Activated T-cell treated with anti-CD3 and anti-CD28 coated beads, Interleukin-2, amount 50 U/mL, for 1 hour (primary cell): Measurements from ENCODE around the gene MYO1E.
A peak's percentile ranks its signal among the peaks of the same experiment; 100 is the strongest.

Experiments
- DNase-seq: peaks from one replicate; pipeline ENCODE4 v3.0.0-alpha.2; 2020

Gene MYO1E

GRCh38 chr15:59116771-59117170, 255.9 kb downstream of the MYO1E start:
- DNase-seq, result no peak

- DNase-seq, result no peak
These were observed 256.5 kb downstream of the MYO1E start for GRCh38 chr15:59116141-59116540.

- DNase-seq, result no peak
These were observed 257.6 kb downstream of the MYO1E start for GRCh38 chr15:59115047-59115446.

GRCh38 chr15:59111251-59111650, 261.4 kb downstream of the MYO1E start:
- no peak for DNase-seq

- no peak for DNase-seq
These were observed 266.8 kb downstream of the MYO1E start for GRCh38 chr15:59105854-59106253.

- DNase-seq, result peak; percentile 83
These were observed 267.5 kb downstream of the MYO1E start, which contains the start of gene CCNB2 for GRCh38 chr15:59104912-59105732. Gene CCNB2, plus strand, starts transcription at chr15:59105146. Its CDS starts 123 bp downstream, at chr15:59105269.

GRCh38 chr15:59104602-59104911, 268.1 kb downstream of the MYO1E start:
- DNase-seq, result no peak

- no peak for DNase-seq
These were observed 273.4 kb downstream of the MYO1E start for GRCh38 chr15:59099162-59099685.

- DNase-seq, result no peak
These were observed 276.2 kb downstream of the MYO1E start for GRCh38 chr15:59096429-59096828.

- no peak for DNase-seq
These were observed 278.6 kb downstream of the MYO1E start for GRCh38 chr15:59094077-59094476.

- DNase-seq, result no peak
These were observed 284.9 kb downstream of the MYO1E start for GRCh38 chr15:59087731-59088130.
